Tibial nerve (tissue), 4 donors: ENCODE data around the gene PPT2.

Source experiments
- CTCF ChIP-seq, 5 experiments: fragments of 200-600 bp in 3 of 5; fragments of 450-650 bp in 2 of 5; sonication (generic) in 3 of 5; IDR thresholded peaks; one replicate each; pipeline ENCODE4 v1.5.1; 2016 to 2019; ENCODE audit warnings: antibody characterized with exemption in 5 of 5, mild to moderate bottlenecking in 3 of 5, moderate library complexity in 2 of 5
- EP300 ChIP-seq, 2 donors: sonication (generic); formaldehyde crosslinking; IDR thresholded peaks; one replicate each; pipeline ENCODE4 v1.6.1; 2017; ENCODE audit warnings: antibody characterized with exemption in 2 of 2, mild to moderate bottlenecking in 1 of 2
- POLR2A ChIP-seq, 2 donors: fragments of 450-650 bp; IDR thresholded peaks; one replicate each; pipeline ENCODE4 v1.6.1; 2017; ENCODE audit warnings: antibody characterized with exemption in 2 of 2, mild to moderate bottlenecking in 2 of 2, moderate library complexity in 2 of 2

- TF ChIP-seq CTCF (IDR thresholded peaks at IDR 0.05) (no peak), POLR2A (IDR thresholded peaks at IDR 0.05) (no peak), EP300 (IDR thresholded peaks at IDR 0.05) (no peak)
These were observed 45.2 kb upstream of the PPT2 start for GRCh38 chr6:32108727-32109113.
